GM12872 (cell line): ENCODE measurements around the gene SAMD1.

Source experiments
- CTCF ChIP-seq: IDR thresholded peaks from 3 replicates; pipeline ENCODE4 v1.5.1; 2011; ENCODE audit warnings: low read depth, mild to moderate bottlenecking, low read length, moderate library complexity; ENCODE audit not compliant: insufficient read depth

The SAMD1 gene

GRCh38 chr19:14051980-14052379 is 38.6 kb downstream of the SAMD1 start:
- TF ChIP-seq CTCF = no peak

DNA sequence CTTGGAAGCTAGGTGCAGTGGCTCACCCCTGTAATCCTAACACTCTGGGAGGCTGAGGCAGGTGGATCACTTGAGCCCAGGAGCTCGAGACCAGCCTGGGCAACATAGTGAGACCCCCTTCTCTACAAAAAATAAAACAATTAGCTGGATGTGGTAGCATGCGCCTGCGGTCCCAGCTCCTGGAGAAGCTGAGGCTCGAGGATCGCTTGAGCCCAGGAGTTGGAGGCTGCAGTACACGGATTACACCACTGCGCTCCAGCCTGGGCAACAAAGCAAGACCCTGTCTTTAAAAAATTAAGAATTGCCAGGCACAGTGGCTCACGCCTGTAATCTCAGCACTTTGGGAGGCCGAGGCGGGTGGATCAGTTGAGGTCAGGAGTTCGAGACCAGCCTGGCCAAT is 39.6 kb downstream of the SAMD1 start:
- TF ChIP-seq CTCF = 0 out of 3 replicates have a peak, but pooled peaks have one; percentile 9

DNA sequence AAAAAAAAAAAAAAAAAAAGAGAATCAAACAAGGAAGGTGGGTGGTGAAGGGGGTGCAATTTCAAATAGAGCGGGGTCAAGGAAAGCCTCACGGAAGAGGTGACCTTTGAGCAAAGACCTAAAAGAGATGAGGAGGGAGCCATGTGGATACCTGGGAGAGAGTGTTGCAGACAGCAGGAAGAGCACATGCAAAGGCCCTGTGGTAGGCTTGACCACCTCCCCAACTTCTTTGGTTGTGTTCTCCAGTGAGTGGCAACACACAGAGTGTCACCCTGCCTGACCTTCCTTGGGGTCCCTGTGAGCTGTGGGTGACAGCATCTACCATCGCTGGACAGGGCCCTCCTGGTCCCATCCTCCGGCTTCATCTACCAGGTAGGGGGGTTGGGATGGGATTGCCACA is 40.0 kb downstream of the SAMD1 start:
- no peak for TF ChIP-seq CTCF

DNA sequence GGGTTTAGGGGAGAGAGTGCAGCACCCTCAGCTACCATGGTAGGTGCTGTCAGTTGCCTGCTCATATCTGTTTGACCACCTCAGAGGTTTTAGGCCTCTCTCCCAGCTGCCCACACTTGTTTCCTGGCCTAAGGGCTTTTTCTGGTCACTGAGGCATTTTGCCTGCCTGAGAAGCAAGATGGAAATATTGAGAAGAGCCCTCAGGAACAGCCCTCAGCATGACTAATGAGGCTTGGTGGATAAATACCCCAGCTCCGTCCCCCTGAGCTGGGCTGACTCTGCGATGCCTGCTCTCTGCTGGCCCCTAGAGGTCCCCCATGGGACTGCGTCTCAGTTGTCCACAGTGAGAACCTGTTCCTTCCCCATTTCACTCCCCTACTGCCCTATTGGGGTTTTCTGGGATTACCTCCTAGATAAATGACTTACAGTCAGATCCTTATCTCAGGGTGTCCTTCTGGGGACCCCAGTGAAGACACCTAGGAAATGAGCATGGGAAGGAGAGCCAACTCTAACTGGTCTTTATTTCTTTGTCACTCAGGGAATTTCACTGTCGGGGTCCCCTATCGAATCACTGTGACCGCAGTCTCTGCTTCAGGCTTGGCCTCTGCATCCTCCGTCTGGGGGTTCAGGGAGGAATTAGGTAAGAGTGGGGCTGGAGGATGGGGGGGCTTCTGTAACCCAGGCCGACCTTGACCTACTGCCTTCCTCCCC is 42.0 kb downstream of the SAMD1 start:
- TF ChIP-seq CTCF = peak; percentile 99

DNA sequence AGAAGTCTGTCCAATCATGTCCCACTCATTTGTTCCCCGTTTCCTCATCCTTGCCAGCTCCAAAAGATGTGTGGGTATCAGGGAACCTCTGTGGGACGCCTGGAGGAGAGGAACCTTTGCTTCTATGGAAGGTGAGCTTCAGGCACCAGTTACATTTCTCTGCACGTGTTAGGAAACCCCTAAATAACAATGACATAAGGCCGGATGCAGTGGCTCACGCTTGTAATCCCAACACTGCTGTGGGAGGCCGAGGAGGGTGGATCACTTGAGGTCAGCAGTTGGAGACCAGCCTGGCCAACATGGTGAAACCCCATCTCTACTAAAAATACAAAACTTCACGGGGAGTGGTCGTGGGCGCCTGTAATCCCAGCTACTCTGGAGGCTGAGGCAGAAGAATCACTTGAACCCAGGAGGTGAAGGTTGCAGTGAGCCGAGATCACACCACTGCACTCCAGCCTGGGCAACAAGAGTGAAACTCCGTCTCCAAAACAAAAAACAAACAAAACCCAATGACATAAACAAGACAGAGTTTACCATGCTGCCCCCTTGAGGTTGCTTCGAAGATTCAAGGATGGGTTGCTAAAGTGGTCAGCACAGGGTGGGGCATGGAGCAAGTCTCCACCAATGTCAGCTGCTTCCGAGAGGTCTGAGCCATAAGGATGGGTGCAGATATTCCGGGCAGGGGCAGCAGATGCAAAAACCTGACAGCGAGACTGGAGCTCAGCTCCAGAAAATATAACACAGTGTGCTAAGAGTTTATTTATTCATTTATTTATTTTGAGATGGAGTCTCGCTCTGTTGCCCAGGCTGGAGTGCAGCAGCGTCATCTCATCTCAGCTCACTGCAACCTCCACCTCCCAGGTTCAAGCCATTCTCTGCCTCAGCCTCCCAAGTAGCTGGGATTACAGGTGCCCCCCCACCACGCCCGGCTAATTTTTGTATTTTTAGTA is 47.6 kb downstream of the SAMD1 start:
- TF ChIP-seq CTCF = peak; percentile 66

- no peak for TF ChIP-seq CTCF
These were observed 51.4 kb downstream of the SAMD1 start for GRCh38 chr19:14039181-14039580.
